ENCODE measurements around the gene KLHL12. TPM values are rescaled to one million over a fixed set of nuclear protein-coding genes. Genes with fewer than 3 reads are reported as not detected.

The KLHL12 gene
- total and polyA plus RNA-seq, 2 donors (not counting 1 experiment from before 2014, with no cell fraction given): 14.6 to 25.5 TPM

GRCh38 chr1:202919615-202920014, 7.4 kb downstream of the KLHL12 start:
- H3K27me3 ChIP-seq (replicated peaks in 1 of 4; ENCODE audit: control extremely low read depth in 1 of 4, control insufficient read depth in 3 of 4, insufficient read depth in 4 of 4, low read length in 3 of 4): no peaks in the 10 kb centered on the region
- H2AFZ ChIP-seq (ENCODE audit: insufficient read depth, low read depth, low read length, poor library complexity, severe bottlenecking): no peak overlapping the region
- H3K9me3 ChIP-seq (ENCODE audit: control extremely low read depth in 1 of 3, control insufficient read depth in 2 of 3, insufficient read depth in 1 of 3, low read length in 2 of 3): no peaks in the 10 kb centered on the region
- Mint-ChIP-seq H3K27me3 (no peaks in the 10 kb centered on the region), H3K4me3 (no peak overlapping the region), H3K9me3 (ENCODE audit: insufficient read depth) (no peaks in the 10 kb centered on the region), H3K4me1 (peaks cover 7% of the 10 kb centered on the region), H3K27ac (no peak overlapping the region)
- DNase-seq: no peak
- TF ChIP-seq CTCF (IDR thresholded peaks at IDR 0.05) (no peak), EZH2 (IDR thresholded peaks at IDR 0.05; ENCODE audit: borderline replicate concordance, insufficient read depth, low read depth, low read length, poor library complexity, severe bottlenecking) (no peak)
- no peaks in the 10 kb centered on the region for H3K4me1 ChIP-seq (ENCODE audit: control insufficient read depth in 2 of 2, insufficient read depth in 2 of 2, low read length in 2 of 2)
- no peak overlapping the region for H3K4me2 ChIP-seq (replicated peaks; ENCODE audit: low read depth, low read length, poor library complexity, severe bottlenecking)
- no peak overlapping the region for H3K9ac ChIP-seq (ENCODE audit: low read length)
- no peak for ATAC-seq (ENCODE audit: low read depth)
- intact Hi-C loops (cut with micrococcal nuclease): no loop called here
- ChIA-PET CTCF (no interaction called here), POLR2A (interaction anchor here (0.7 kb wide), 1 partner anchor 87 kb away, joined by 7 read pairs; no protein-coding TSS in a partner anchor)
- peaks cover 17% of the 10 kb centered on the region for H3K79me2 ChIP-seq (ENCODE audit: control insufficient read depth, insufficient read depth, low read length)
- no peaks in the 10 kb centered on the region for H4K20me1 ChIP-seq (ENCODE audit: control insufficient read depth, insufficient read depth, low read length, poor library complexity, severe bottlenecking)
- peaks cover 13 to 52% of the 10 kb centered on the region in 2 experiments for H3K36me3 ChIP-seq (replicated peaks in 1 of 2; ENCODE audit: control extremely low read depth in 1 of 2, control insufficient read depth in 1 of 2, extremely low read depth in 1 of 2, insufficient read depth in 2 of 2, low read length in 1 of 2)
- H3K4me3 ChIP-seq (ENCODE audit: control extremely low read depth in 1 of 5, extremely low read depth in 1 of 5, insufficient read depth in 1 of 5, low read depth in 2 of 5, low read length in 4 of 5): no peak overlapping the region
- no peak overlapping the region for H3K27ac ChIP-seq (ENCODE audit: low read length in 2 of 2)

- no peaks in the 10 kb centered on the region for H3K9me3 Mint-ChIP-seq (ENCODE audit: insufficient read depth)
- POLR2A ChIA-PET: no interaction called here
- H3K27ac ChIP-seq (ENCODE audit: low read length in 2 of 2): no peak overlapping the region
These were observed 11.9 kb downstream of the KLHL12 start for GRCh38 chr1:202915146-202915545.

More at GRCh38 chr1:202915146-202915545, 11.9 kb downstream of the KLHL12 start:
- peaks cover 19 to 76% of the 10 kb centered on the region in 2 experiments for H3K36me3 ChIP-seq (replicated peaks in 1 of 2; ENCODE audit: control extremely low read depth in 1 of 2, control insufficient read depth in 1 of 2, extremely low read depth in 1 of 2, insufficient read depth in 2 of 2, low read length in 1 of 2)
- H3K9me3 ChIP-seq (ENCODE audit: control extremely low read depth in 1 of 3, control insufficient read depth in 2 of 3, insufficient read depth in 1 of 3, low read length in 2 of 3): no peaks in the 10 kb centered on the region
- no peak overlapping the region for H2AFZ ChIP-seq (ENCODE audit: insufficient read depth, low read depth, low read length, poor library complexity, severe bottlenecking)
- no peak overlapping the region for H3K4me2 ChIP-seq (replicated peaks; ENCODE audit: low read depth, low read length, poor library complexity, severe bottlenecking)
- no peaks in the 10 kb centered on the region for H3K79me2 ChIP-seq (ENCODE audit: control insufficient read depth, insufficient read depth, low read length)
- CTCF ChIA-PET: interaction anchor here (1.0 to 1.2 kb wide), 2 partner anchors 38 to 91 kb away, joined by 3 to 4 read pairs; no protein-coding TSS in a partner anchor
- no peaks in the 10 kb centered on the region for H4K20me1 ChIP-seq (ENCODE audit: control insufficient read depth, insufficient read depth, low read length, poor library complexity, severe bottlenecking)
- Mint-ChIP-seq H3K27me3 (no peaks in the 10 kb centered on the region), H3K4me3 (no peak overlapping the region), H3K4me1 (no peaks in the 10 kb centered on the region), H3K27ac (no peak overlapping the region)
- no peaks in the 10 kb centered on the region for H3K27me3 ChIP-seq (replicated peaks in 1 of 4; ENCODE audit: control extremely low read depth in 1 of 4, control insufficient read depth in 3 of 4, insufficient read depth in 4 of 4, low read length in 3 of 4)
- no peaks in the 10 kb centered on the region for H3K4me1 ChIP-seq (ENCODE audit: control insufficient read depth in 2 of 2, insufficient read depth in 2 of 2, low read length in 2 of 2)
- H3K4me3 ChIP-seq (ENCODE audit: control extremely low read depth in 1 of 5, extremely low read depth in 1 of 5, insufficient read depth in 1 of 5, low read depth in 2 of 5, low read length in 4 of 5): no peak overlapping the region
- ATAC-seq (ENCODE audit: low read depth): no peak
- no peak overlapping the region for H3K9ac ChIP-seq (ENCODE audit: low read length)
- TF ChIP-seq CTCF (IDR thresholded peaks at IDR 0.05) (no peak), EZH2 (IDR thresholded peaks at IDR 0.05; ENCODE audit: borderline replicate concordance, insufficient read depth, low read depth, low read length, poor library complexity, severe bottlenecking) (no peak)
- intact Hi-C loops (cut with micrococcal nuclease): no loop called here
- DNase-seq: no peak

Data from B cell (primary cell).